Activated T-helper 2 cell treated with anti-CD3 and anti-CD28 coated beads, Interferon-gamma antibody, Interleukin-2, Interleukin-4, amounts not matched to agents 10 μg/mL and 5 μg/mL and 100 μg/mL, durations not matched to agents 14 hours and 24 hours and 36 hours (primary cell): ENCODE data around the gene TTC8. TPM values are rescaled to one million over a fixed set of nuclear protein-coding genes. Genes with fewer than 3 reads are reported as not detected.
"Not testable (repeated sequence)": the region's sequence is repeated elsewhere in the genome, so short reads cannot be mapped to it uniquely, and the experiment has no call there.

Source experiments
- DNase-seq: peaks from one replicate; pipeline ENCODE4 v3.0.0; 2021; ENCODE audit warnings: low spot score
- H3K27ac Mint-ChIP-seq: one replicate; pipeline ENCODE4 v1.8.0; 2021; ENCODE audit warnings: mixed read lengths
- H3K27me3 Mint-ChIP-seq: one replicate; pipeline ENCODE4 v1.8.0; 2021; ENCODE audit warnings: low read depth, mixed read lengths
- H3K36me3 Mint-ChIP-seq: one replicate; pipeline ENCODE4 v1.8.0; 2021; ENCODE audit warnings: low read depth, mixed read lengths
- H3K4me1 Mint-ChIP-seq: one replicate; pipeline ENCODE4 v1.8.0; 2021; ENCODE audit warnings: low read depth, mixed read lengths
- H3K4me3 Mint-ChIP-seq: one replicate; pipeline ENCODE4 v1.8.0; 2021; ENCODE audit warnings: low read depth, mild to moderate bottlenecking, moderate library complexity, mixed read lengths
- H3K9me3 Mint-ChIP-seq: one replicate; pipeline ENCODE4 v1.8.0; 2021; ENCODE audit warnings: mixed read lengths
- intact Hi-C: fragments of 100-400 bp; cut with micrococcal nuclease; formaldehyde crosslinking; loops from one replicate; pipeline ENCODE4 v1.15.1; 2023
- total RNA-seq: library from RNA; stranded (reverse); gene quantifications from 2 replicates; pipeline ENCODE4 v1.2.3, GENCODE V29; 2022

The TTC8 gene
- total RNA-seq, 1 donor from 2014 or later = 3.1 TPM

- Mint-ChIP-seq H3K27ac (no peak overlapping the region), H3K27me3 (peaks cover 20% of the 10 kb centered on the region), H3K9me3 (no peaks in the 10 kb centered on the region), H3K4me1 (no peaks in the 10 kb centered on the region), H3K36me3 (no peaks in the 10 kb centered on the region), H3K4me3 (no peak overlapping the region)
- intact Hi-C loops = loop anchor here (10.0 kb wide), 1 partner anchor 805 kb away; the partner anchor contains the start of gene GALC
- DNase-seq = no peak
Observed at GRCh38 chr14:88799522-88799921, 24.9 kb upstream of the TTC8 start.

- Mint-ChIP-seq H3K4me1 (no peaks in the 10 kb centered on the region), H3K9me3 (no peaks in the 10 kb centered on the region), H3K36me3 (no peaks in the 10 kb centered on the region), H3K27ac (no peak overlapping the region), H3K27me3 (peaks cover 16% of the 10 kb centered on the region), H3K4me3 (no peak overlapping the region)
- no peak for DNase-seq
- intact Hi-C loops = no loop called here
Observed at GRCh38 chr14:88802596-88802995, 21.9 kb upstream of the TTC8 start.

GRCh38 chr14:88804035-88804434, 20.4 kb upstream of the TTC8 start:
- Mint-ChIP-seq H3K4me3 (no peak overlapping the region), H3K27me3 (peaks cover 7% of the 10 kb centered on the region), H3K27ac (no peak overlapping the region), H3K4me1 (no peaks in the 10 kb centered on the region), H3K36me3 (no peaks in the 10 kb centered on the region), H3K9me3 (no peaks in the 10 kb centered on the region)
- intact Hi-C loops = no loop called here
- DNase-seq = no peak

GRCh38 chr14:88804477-88804876, 20.0 kb upstream of the TTC8 start:
- Mint-ChIP-seq H3K9me3 (no peaks in the 10 kb centered on the region), H3K4me3 (no peak overlapping the region), H3K4me1 (no peaks in the 10 kb centered on the region), H3K36me3 (no peaks in the 10 kb centered on the region), H3K27me3 (peaks cover 10% of the 10 kb centered on the region), H3K27ac (no peak overlapping the region)
- intact Hi-C loops = no loop called here
- no peak for DNase-seq

GRCh38 chr14:88808359-88808758, 16.1 kb upstream of the TTC8 start:
- no peak overlapping the region for H3K4me3 Mint-ChIP-seq
- DNase-seq = no peak
- intact Hi-C loops = no loop called here
- H3K4me1 Mint-ChIP-seq = no peaks in the 10 kb centered on the region
- peaks cover 15% of the 10 kb centered on the region for H3K27me3 Mint-ChIP-seq
- H3K36me3 Mint-ChIP-seq = no peaks in the 10 kb centered on the region
- H3K27ac Mint-ChIP-seq = no peak overlapping the region
- H3K9me3 Mint-ChIP-seq = no peaks in the 10 kb centered on the region

GRCh38 chr14:88815980-88816379, 8.5 kb upstream of the TTC8 start:
- H3K27me3 Mint-ChIP-seq = peaks cover 27% of the 10 kb centered on the region
- H3K27ac Mint-ChIP-seq = no peak overlapping the region
- H3K36me3 Mint-ChIP-seq = no peaks in the 10 kb centered on the region
- H3K4me3 Mint-ChIP-seq = no peak overlapping the region
- H3K9me3 Mint-ChIP-seq = no peaks in the 10 kb centered on the region
- DNase-seq = no peak
- H3K4me1 Mint-ChIP-seq = no peaks in the 10 kb centered on the region
- intact Hi-C loops = no loop called here

- no peaks in the 10 kb centered on the region for H3K9me3 Mint-ChIP-seq
- DNase-seq = no peak
- no peak overlapping the region for H3K4me3 Mint-ChIP-seq
- H3K36me3 Mint-ChIP-seq = no peaks in the 10 kb centered on the region
- H3K27me3 Mint-ChIP-seq = peaks cover 22% of the 10 kb centered on the region
- H3K4me1 Mint-ChIP-seq = no peaks in the 10 kb centered on the region
- intact Hi-C loops = no loop called here
- no peak overlapping the region for H3K27ac Mint-ChIP-seq
Observed at GRCh38 chr14:88818018-88818417, 6.4 kb upstream of the TTC8 start.

GRCh38 chr14:88819674-88820073, 4.8 kb upstream of the TTC8 start:
- H3K4me3 Mint-ChIP-seq, H3K4me1 Mint-ChIP-seq, H3K36me3 Mint-ChIP-seq, DNase-seq, H3K27ac Mint-ChIP-seq, intact Hi-C loops, H3K9me3 Mint-ChIP-seq: not testable (repeated sequence)
- H3K27me3 Mint-ChIP-seq = peaks cover 23% of the 10 kb centered on the region

DNA sequence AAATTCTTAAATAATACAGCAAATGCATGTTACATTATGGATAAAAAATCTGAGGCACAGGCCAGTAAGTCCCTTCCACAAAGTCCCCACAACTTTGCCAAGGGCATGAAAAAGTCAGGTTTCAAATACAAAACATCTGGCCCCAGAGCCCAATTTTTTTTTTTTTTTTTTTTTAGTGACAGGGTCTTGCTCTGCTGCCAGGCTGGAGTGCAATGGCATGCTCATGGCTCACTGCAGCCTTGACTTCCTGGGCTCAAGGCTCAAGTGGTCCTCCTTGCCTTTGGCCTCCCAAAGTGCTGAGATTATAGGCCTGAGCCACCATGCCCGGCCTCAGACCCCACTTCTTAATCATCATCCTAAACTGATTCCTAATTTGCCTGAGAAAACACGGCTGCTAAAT, 3.1 kb upstream of the TTC8 start:
- Mint-ChIP-seq H3K9me3 (no peaks in the 10 kb centered on the region), H3K27me3 (peaks cover 25% of the 10 kb centered on the region), H3K36me3 (no peaks in the 10 kb centered on the region), H3K4me1 (peaks cover 10% of the 10 kb centered on the region), H3K27ac (no peak overlapping the region), H3K4me3 (no peak overlapping the region)
- DNase-seq = no peak
- intact Hi-C loops = no loop called here

DNA sequence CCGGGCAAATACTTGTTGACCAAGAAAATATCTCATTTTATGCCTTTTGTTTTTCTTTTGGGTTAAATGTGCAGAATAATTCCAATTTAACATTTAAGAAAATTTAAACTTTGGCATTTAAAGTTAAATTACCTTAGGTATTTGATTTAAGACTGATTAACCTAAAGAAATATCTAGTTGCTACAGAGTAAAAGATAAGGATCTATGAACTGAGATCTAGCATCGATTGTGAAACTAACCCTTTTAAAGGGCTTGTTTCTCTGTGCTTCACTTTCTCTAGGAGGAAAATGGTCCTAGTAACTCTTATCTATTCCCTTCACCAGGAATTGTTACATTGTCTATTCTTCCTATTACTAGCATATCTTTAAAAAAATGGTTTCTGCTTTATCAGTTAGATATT, 2.6 kb upstream of the TTC8 start:
- intact Hi-C loops = no loop called here
- Mint-ChIP-seq H3K4me1 (peaks cover 10% of the 10 kb centered on the region), H3K36me3 (no peaks in the 10 kb centered on the region), H3K27me3 (peaks cover 25% of the 10 kb centered on the region), H3K9me3 (no peaks in the 10 kb centered on the region), H3K4me3 (no peak overlapping the region), H3K27ac (no peak overlapping the region)
- no peak for DNase-seq

- Mint-ChIP-seq H3K36me3 (no peaks in the 10 kb centered on the region), H3K4me3 (peak overlapping the region; percentile 83), H3K9me3 (no peaks in the 10 kb centered on the region), H3K27ac (peak overlapping the region; percentile 94), H3K4me1 (peaks cover 10% of the 10 kb centered on the region), H3K27me3 (peaks cover 21% of the 10 kb centered on the region)
- DNase-seq = no peak
- intact Hi-C loops = loop anchor here (1.0 kb wide), 1 partner anchor 30 kb away; no protein-coding TSS in a partner anchor
Observed at GRCh38 chr14:88823968-88824313, 510 bp upstream of the TTC8 start.

- Mint-ChIP-seq H3K9me3 (no peaks in the 10 kb centered on the region), H3K27ac (no peak overlapping the region), H3K4me3 (peak overlapping the region; percentile 83), H3K4me1 (peaks cover 10% of the 10 kb centered on the region), H3K27me3 (peaks cover 12% of the 10 kb centered on the region), H3K36me3 (no peaks in the 10 kb centered on the region)
- no peak for DNase-seq
- intact Hi-C loops = no loop called here
Observed at GRCh38 chr14:88825078-88825458, 617 bp downstream of the TTC8 start.

- Mint-ChIP-seq H3K36me3 (no peaks in the 10 kb centered on the region), H3K4me1 (peaks cover 10% of the 10 kb centered on the region), H3K9me3 (no peaks in the 10 kb centered on the region), H3K4me3 (no peak overlapping the region), H3K27ac (no peak overlapping the region), H3K27me3 (peaks cover 12% of the 10 kb centered on the region)
- DNase-seq = no peak
- intact Hi-C loops = no loop called here
Observed at GRCh38 chr14:88825503-88825902, 1.1 kb downstream of the TTC8 start.

DNA sequence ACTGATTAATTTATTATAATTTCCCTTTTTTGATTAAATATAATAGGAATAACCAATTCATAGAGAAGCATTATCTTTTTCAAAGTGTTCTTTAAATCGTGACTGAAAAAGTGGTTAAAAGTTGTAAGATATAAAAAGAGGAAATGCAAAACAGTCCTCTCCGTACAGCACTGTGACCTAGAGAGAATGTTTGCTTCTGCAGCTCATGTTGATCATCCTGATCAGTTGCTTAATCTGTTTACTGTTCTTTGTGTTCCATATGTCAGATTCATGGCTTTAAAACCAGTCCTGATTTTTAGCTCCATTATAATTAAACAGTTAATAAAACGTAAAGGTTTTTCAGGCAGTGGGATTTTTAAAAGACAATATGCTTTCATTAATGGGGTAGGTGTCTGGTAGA, 4.7 kb downstream of the TTC8 start:
- Mint-ChIP-seq H3K36me3 (no peaks in the 10 kb centered on the region), H3K4me3 (no peak overlapping the region), H3K27me3 (peaks cover 13% of the 10 kb centered on the region), H3K4me1 (peaks cover 7% of the 10 kb centered on the region), H3K9me3 (no peaks in the 10 kb centered on the region), H3K27ac (no peak overlapping the region)
- DNase-seq = no peak
- intact Hi-C loops = no loop called here
